NK-92 (cell line): ENCODE measurements around the gene KIF3C.
"Not testable (repeated sequence)": the region's sequence is repeated elsewhere in the genome, so short reads cannot be mapped to it uniquely, and the experiment has no call there.

Experiments used
- DNase-seq: peaks from one replicate; lab custom pipeline; 2025; ENCODE audit not compliant: unreplicated experiment; lab: John Stamatoyannopoulos, UW

The KIF3C gene

GRCh38 chr2:25999406-25999805 is 17.1 kb upstream of the KIF3C start:
- DNase-seq: not testable (repeated sequence)

GRCh38 chr2:25998816-25999383 is 16.6 kb upstream of the KIF3C start:
- not testable (repeated sequence) for DNase-seq

GRCh38 chr2:25996844-25997243 is 14.5 kb upstream of the KIF3C start:
- DNase-seq: no peak

- DNase-seq: no peak
Observed at GRCh38 chr2:25994509-25994908, 12.2 kb upstream of the KIF3C start.

- DNase-seq: no peak
Observed at GRCh38 chr2:25993049-25993448, 10.8 kb upstream of the KIF3C start.

GRCh38 chr2:25992556-25992955 is 10.3 kb upstream of the KIF3C start:
- DNase-seq: no peak

- DNase-seq: no peak
Observed at GRCh38 chr2:25991965-25992364, 9.7 kb upstream of the KIF3C start.

GRCh38 chr2:25989154-25989553 is 6.9 kb upstream of the KIF3C start:
- no peak for DNase-seq

GRCh38 chr2:25988134-25988533 is 5.8 kb upstream of the KIF3C start:
- DNase-seq: no peak

GRCh38 chr2:25983735-25984134 is 1.4 kb upstream of the KIF3C start:
- DNase-seq: no peak

- no peak for DNase-seq
Observed at GRCh38 chr2:25982968-25983280, 627 bp upstream of the KIF3C start.

- no peak for DNase-seq
Observed at GRCh38 chr2:25981596-25982272, 563 bp downstream of the KIF3C start.

GRCh38 chr2:25980951-25981350 is 1.3 kb downstream of the KIF3C start:
- no peak for DNase-seq

- no peak for DNase-seq
Observed at GRCh38 chr2:25980076-25980887, 2.0 kb downstream of the KIF3C start.

GRCh38 chr2:25979001-25979400 is 3.3 kb downstream of the KIF3C start:
- DNase-seq: no peak

- DNase-seq: no peak
Observed at GRCh38 chr2:25977768-25978167, 4.5 kb downstream of the KIF3C start.

GRCh38 chr2:25976983-25977741 is 5.1 kb downstream of the KIF3C start:
- no peak for DNase-seq

GRCh38 chr2:25972049-25972823 is 10.1 kb downstream of the KIF3C start:
- no peak for DNase-seq

GRCh38 chr2:25971596-25971995 is 10.7 kb downstream of the KIF3C start:
- DNase-seq: no peak

GRCh38 chr2:25966531-25967270 is 15.6 kb downstream of the KIF3C start:
- DNase-seq: no peak
